Measurements from ENCODE around the gene HMGCS1. TPM values are rescaled to one million over a fixed set of nuclear protein-coding genes. Genes with fewer than 3 reads are reported as not detected.

Gene HMGCS1
- total and polyA plus RNA-seq, 2 donors = 17.8 to 20.1 TPM

- no peak for DNase-seq (ENCODE audit: low read depth in 6 of 9, low spot score in 9 of 9)
- Histone ChIP-seq H3K27ac (ENCODE audit: low read depth in 1 of 2, low read length in 1 of 2) (no peak overlapping the region), H3K9me3 (ENCODE audit: control insufficient read depth in 2 of 2, insufficient read depth in 1 of 2, low read length in 1 of 2) (no peaks in the 10 kb centered on the region), H3K36me3 (ENCODE audit: control insufficient read depth in 2 of 2, insufficient read depth in 2 of 2, low read length in 1 of 2) (no peaks in the 10 kb centered on the region), H3K4me1 (ENCODE audit: control insufficient read depth in 2 of 2, insufficient read depth in 2 of 2, low read length in 2 of 2) (peaks cover 5 to 14% of the 10 kb centered on the region in 2 donors), H3K4me3 (ENCODE audit: low read length in 2 of 2) (no peak overlapping the region), H3K27me3 (ENCODE audit: control insufficient read depth in 2 of 2, insufficient read depth in 1 of 2, low read length in 1 of 2) (no peaks in the 10 kb centered on the region)
- WGBS = 95% methylated on average over 5 of the region's 5 CpGs
Measured at GRCh38 chr5:43316421-43316820, 3.2 kb upstream of the HMGCS1 start.

DNA sequence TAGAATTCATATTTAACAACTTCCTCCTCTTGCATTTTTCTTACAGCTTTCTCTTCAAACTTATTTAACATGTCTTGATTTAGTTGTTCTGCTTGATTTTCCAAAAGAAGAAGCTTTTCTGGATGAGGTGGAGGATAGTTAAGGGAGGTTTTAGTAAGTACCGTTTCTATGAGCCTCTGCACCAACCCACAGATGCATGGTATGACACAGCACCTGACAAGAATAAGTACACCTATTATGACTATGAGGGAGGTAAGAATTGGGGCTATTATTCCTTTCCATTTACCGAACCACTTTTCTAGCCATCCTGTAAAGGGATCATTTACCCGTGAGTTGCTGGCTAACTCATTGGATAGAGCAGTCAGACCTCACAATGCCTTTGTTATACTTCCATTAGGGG, 2.5 kb upstream of the HMGCS1 start:
- Histone ChIP-seq H3K4me1 (ENCODE audit: control insufficient read depth in 2 of 2, insufficient read depth in 2 of 2, low read length in 2 of 2) (peaks cover 5 to 14% of the 10 kb centered on the region in 2 donors), H3K36me3 (ENCODE audit: control insufficient read depth in 2 of 2, insufficient read depth in 2 of 2, low read length in 1 of 2) (no peaks in the 10 kb centered on the region), H3K27me3 (ENCODE audit: control insufficient read depth in 2 of 2, insufficient read depth in 1 of 2, low read length in 1 of 2) (no peaks in the 10 kb centered on the region), H3K4me3 (ENCODE audit: low read length in 2 of 2) (no peak overlapping the region), H3K27ac (ENCODE audit: low read depth in 1 of 2, low read length in 1 of 2) (no peak overlapping the region), H3K9me3 (ENCODE audit: control insufficient read depth in 2 of 2, insufficient read depth in 1 of 2, low read length in 1 of 2) (no peaks in the 10 kb centered on the region)
- 98% methylated on average over 3 of the region's 3 CpGs for WGBS
- no peak for DNase-seq (ENCODE audit: low read depth in 6 of 9, low spot score in 9 of 9)

GRCh38 chr5:43315263-43315662, 2.1 kb upstream of the HMGCS1 start:
- Histone ChIP-seq H3K27ac (ENCODE audit: low read depth in 1 of 2, low read length in 1 of 2) (no peak overlapping the region), H3K27me3 (ENCODE audit: control insufficient read depth in 2 of 2, insufficient read depth in 1 of 2, low read length in 1 of 2) (no peaks in the 10 kb centered on the region), H3K4me3 (ENCODE audit: low read length in 2 of 2) (no peak overlapping the region), H3K4me1 (ENCODE audit: control insufficient read depth in 2 of 2, insufficient read depth in 2 of 2, low read length in 2 of 2) (peaks cover 5 to 14% of the 10 kb centered on the region in 2 donors), H3K9me3 (ENCODE audit: control insufficient read depth in 2 of 2, insufficient read depth in 1 of 2, low read length in 1 of 2) (no peaks in the 10 kb centered on the region), H3K36me3 (ENCODE audit: control insufficient read depth in 2 of 2, insufficient read depth in 2 of 2, low read length in 1 of 2) (no peaks in the 10 kb centered on the region)
- 97% methylated on average over 8 of the region's 8 CpGs for WGBS
- DNase-seq (ENCODE audit: low read depth in 6 of 9, low spot score in 9 of 9) = no peak

DNA sequence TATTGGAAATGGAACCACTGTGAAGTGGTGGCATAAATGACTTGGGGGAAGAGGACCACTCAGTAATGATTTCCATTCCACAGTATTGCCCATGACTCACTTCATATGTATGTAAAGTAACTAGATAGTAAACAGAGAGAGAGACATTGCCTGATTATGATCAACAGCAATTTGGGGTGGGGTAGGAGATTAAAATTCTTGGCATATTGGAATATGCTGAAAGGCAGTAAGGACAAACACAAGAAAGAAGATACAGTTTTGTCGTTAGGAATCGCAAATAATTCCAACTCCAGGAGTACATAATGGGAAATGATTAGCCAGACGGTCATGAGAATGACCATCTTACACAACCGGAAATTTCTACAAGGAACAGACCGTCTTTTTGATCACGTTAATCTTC, 1.5 kb upstream of the HMGCS1 start:
- Histone ChIP-seq H3K36me3 (ENCODE audit: control insufficient read depth in 2 of 2, insufficient read depth in 2 of 2, low read length in 1 of 2) (no peaks in the 10 kb centered on the region), H3K4me1 (ENCODE audit: control insufficient read depth in 2 of 2, insufficient read depth in 2 of 2, low read length in 2 of 2) (peaks cover 5 to 14% of the 10 kb centered on the region in 2 donors), H3K9me3 (ENCODE audit: control insufficient read depth in 2 of 2, insufficient read depth in 1 of 2, low read length in 1 of 2) (no peaks in the 10 kb centered on the region), H3K27ac (ENCODE audit: low read depth in 1 of 2, low read length in 1 of 2) (no peak overlapping the region), H3K27me3 (ENCODE audit: control insufficient read depth in 2 of 2, insufficient read depth in 1 of 2, low read length in 1 of 2) (no peaks in the 10 kb centered on the region), H3K4me3 (ENCODE audit: low read length in 2 of 2) (no peak overlapping the region)
- DNase-seq (ENCODE audit: low read depth in 6 of 9, low spot score in 9 of 9) = no peak
- 99% methylated on average over 6 of the region's 6 CpGs for WGBS

- DNase-seq (ENCODE audit: low read depth in 6 of 9, low spot score in 9 of 9) = peak in 1 of 9 donors; percentile 6
- H3K27ac ChIP-seq (ENCODE audit: low read depth in 1 of 2, low read length in 1 of 2) = peak overlapping the region; percentile 72 to 87
- peak overlapping the region; percentile 74 to 97 for H3K4me3 ChIP-seq (ENCODE audit: low read length in 2 of 2)
- no peaks in the 10 kb centered on the region for H3K36me3 ChIP-seq (ENCODE audit: control insufficient read depth in 2 of 2, insufficient read depth in 2 of 2, low read length in 1 of 2)
- H3K4me1 ChIP-seq (ENCODE audit: control insufficient read depth in 2 of 2, insufficient read depth in 2 of 2, low read length in 2 of 2) = peaks cover 5 to 14% of the 10 kb centered on the region in 2 donors
- H3K27me3 ChIP-seq (ENCODE audit: control insufficient read depth in 2 of 2, insufficient read depth in 1 of 2, low read length in 1 of 2) = no peaks in the 10 kb centered on the region
- 67% methylated on average over 8 of the region's 8 CpGs for WGBS
- no peaks in the 10 kb centered on the region for H3K9me3 ChIP-seq (ENCODE audit: control insufficient read depth in 2 of 2, insufficient read depth in 1 of 2, low read length in 1 of 2)
Measured at GRCh38 chr5:43313854-43314457, 744 bp upstream of the HMGCS1 start.

DNA sequence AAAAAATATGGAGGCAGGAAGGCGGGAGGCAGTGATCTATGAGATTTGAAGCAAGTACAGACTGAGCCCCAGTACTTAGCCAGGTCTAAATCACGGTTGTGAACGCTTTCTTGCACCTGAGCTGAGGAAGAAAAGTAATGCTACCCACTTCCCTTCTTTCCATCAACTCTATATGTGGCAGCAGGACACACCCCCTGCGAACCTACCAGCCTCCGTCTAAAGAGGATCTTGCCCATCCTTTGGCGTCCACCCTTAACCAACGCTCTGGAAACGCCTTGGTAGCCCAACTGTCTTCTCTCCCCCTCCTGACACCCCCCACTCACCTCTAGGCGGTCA, 545 bp downstream of the HMGCS1 start:
- no peaks in the 10 kb centered on the region for H3K36me3 ChIP-seq (ENCODE audit: control insufficient read depth in 2 of 2, insufficient read depth in 2 of 2, low read length in 1 of 2)
- H3K4me1 ChIP-seq (ENCODE audit: control insufficient read depth in 2 of 2, insufficient read depth in 2 of 2, low read length in 2 of 2) = peaks cover 5 to 14% of the 10 kb centered on the region in 2 donors
- DNase-seq (ENCODE audit: low read depth in 6 of 9, low spot score in 9 of 9) = peak in 2 of 9 donors; percentile 31 to 46
- H3K27me3 ChIP-seq (ENCODE audit: control insufficient read depth in 2 of 2, insufficient read depth in 1 of 2, low read length in 1 of 2) = no peaks in the 10 kb centered on the region
- no peaks in the 10 kb centered on the region for H3K9me3 ChIP-seq (ENCODE audit: control insufficient read depth in 2 of 2, insufficient read depth in 1 of 2, low read length in 1 of 2)
- peak overlapping the region; percentile 87 to 96 for H3K27ac ChIP-seq (ENCODE audit: low read depth in 1 of 2, low read length in 1 of 2)
- WGBS = 4% methylated on average over 9 of the region's 9 CpGs
- peak overlapping the region; percentile 74 to 97 for H3K4me3 ChIP-seq (ENCODE audit: low read length in 2 of 2)

DNA sequence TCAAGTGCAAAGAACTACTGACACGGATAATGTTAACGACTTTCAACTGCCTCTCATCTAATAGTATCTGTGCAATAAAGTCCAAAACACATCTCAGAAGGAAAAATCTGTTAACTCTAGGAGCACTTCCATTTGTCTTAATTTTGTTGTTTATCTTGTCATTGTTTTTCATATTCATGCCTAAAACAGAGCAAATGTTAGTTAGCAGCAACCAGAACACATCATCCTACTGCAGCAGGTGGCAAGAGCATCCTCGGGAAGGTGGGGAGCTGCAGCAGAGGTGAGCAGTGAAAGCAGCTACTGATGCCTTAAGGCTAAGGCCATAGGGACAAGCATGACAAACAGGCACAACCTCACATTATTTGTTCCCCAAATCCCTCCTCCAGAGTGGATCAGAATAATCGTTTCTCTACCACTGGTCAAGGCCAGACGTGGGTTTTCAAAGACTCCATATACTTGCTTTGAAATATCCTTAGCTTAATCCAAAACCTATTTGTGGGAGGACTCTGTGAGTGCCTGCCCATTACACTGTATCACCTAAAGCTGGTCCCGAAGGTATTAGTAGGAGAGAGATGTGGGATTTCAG, 1.0 kb downstream of the HMGCS1 start:
- peak overlapping the region in 1 of 2 donors; percentile 87 for H3K27ac ChIP-seq (ENCODE audit: low read depth in 1 of 2, low read length in 1 of 2)
- no peaks in the 10 kb centered on the region for H3K9me3 ChIP-seq (ENCODE audit: control insufficient read depth in 2 of 2, insufficient read depth in 1 of 2, low read length in 1 of 2)

GRCh38 chr5:43309637-43310036, 3.6 kb downstream of the HMGCS1 start:
- no peak overlapping the region for H3K27ac ChIP-seq (ENCODE audit: low read depth in 1 of 2, low read length in 1 of 2)
- no peaks in the 10 kb centered on the region for H3K27me3 ChIP-seq (ENCODE audit: control insufficient read depth in 2 of 2, insufficient read depth in 1 of 2, low read length in 1 of 2)
- no peak for DNase-seq (ENCODE audit: low read depth in 6 of 9, low spot score in 9 of 9)
- H3K36me3 ChIP-seq (ENCODE audit: control insufficient read depth in 2 of 2, insufficient read depth in 2 of 2, low read length in 1 of 2) = peaks cover 0 to 2% of the 10 kb centered on the region in 2 donors
- peaks cover 5 to 14% of the 10 kb centered on the region in 2 donors for H3K4me1 ChIP-seq (ENCODE audit: control insufficient read depth in 2 of 2, insufficient read depth in 2 of 2, low read length in 2 of 2)
- no peaks in the 10 kb centered on the region for H3K9me3 ChIP-seq (ENCODE audit: control insufficient read depth in 2 of 2, insufficient read depth in 1 of 2, low read length in 1 of 2)
- H3K4me3 ChIP-seq (ENCODE audit: low read length in 2 of 2) = no peak overlapping the region

More for the DNA sequence above, 1.0 kb downstream of the HMGCS1 start:
- peak overlapping the region; percentile 74 to 97 for H3K4me3 ChIP-seq (ENCODE audit: low read length in 2 of 2)
- peaks cover 5 to 14% of the 10 kb centered on the region in 2 donors for H3K4me1 ChIP-seq (ENCODE audit: control insufficient read depth in 2 of 2, insufficient read depth in 2 of 2, low read length in 2 of 2)
- peak in 1 of 9 donors; percentile 1 for DNase-seq (ENCODE audit: low read depth in 6 of 9, low spot score in 9 of 9)
- WGBS = 66% methylated on average over 6 of the region's 6 CpGs
- H3K36me3 ChIP-seq (ENCODE audit: control insufficient read depth in 2 of 2, insufficient read depth in 2 of 2, low read length in 1 of 2) = peaks cover 0 to 2% of the 10 kb centered on the region in 2 donors
- H3K27me3 ChIP-seq (ENCODE audit: control insufficient read depth in 2 of 2, insufficient read depth in 1 of 2, low read length in 1 of 2) = no peaks in the 10 kb centered on the region

DNA sequence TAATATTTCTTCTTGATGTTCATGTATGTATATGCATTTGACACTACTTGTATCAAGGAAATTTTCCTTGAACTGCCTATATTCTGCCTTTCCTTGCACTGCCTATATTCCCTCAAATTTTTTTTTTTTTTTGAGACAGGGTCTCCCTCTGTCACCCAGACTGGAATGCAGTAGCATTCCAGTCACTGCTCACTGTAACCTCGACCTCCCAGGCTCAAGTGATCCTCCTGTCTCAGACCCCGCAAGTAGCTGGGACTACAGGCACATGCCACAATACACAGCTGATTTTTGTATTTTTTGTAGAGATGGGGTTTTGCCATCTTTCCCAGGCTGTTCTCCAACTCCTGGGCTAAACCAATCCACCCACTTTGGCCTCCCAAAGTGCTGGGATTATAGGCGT, 4.1 kb downstream of the HMGCS1 start:
- Histone ChIP-seq H3K27ac (ENCODE audit: low read depth in 1 of 2, low read length in 1 of 2) (no peak overlapping the region), H3K4me3 (ENCODE audit: low read length in 2 of 2) (no peak overlapping the region), H3K4me1 (ENCODE audit: control insufficient read depth in 2 of 2, insufficient read depth in 2 of 2, low read length in 2 of 2) (peaks cover 5 to 13% of the 10 kb centered on the region in 2 donors), H3K9me3 (ENCODE audit: control insufficient read depth in 2 of 2, insufficient read depth in 1 of 2, low read length in 1 of 2) (no peaks in the 10 kb centered on the region), H3K36me3 (ENCODE audit: control insufficient read depth in 2 of 2, insufficient read depth in 2 of 2, low read length in 1 of 2) (peaks cover 0 to 2% of the 10 kb centered on the region in 2 donors), H3K27me3 (ENCODE audit: control insufficient read depth in 2 of 2, insufficient read depth in 1 of 2, low read length in 1 of 2) (no peaks in the 10 kb centered on the region)
- DNase-seq (ENCODE audit: low read depth in 6 of 9, low spot score in 9 of 9) = no peak
- 99% methylated on average over 3 of the region's 3 CpGs for WGBS

All from thymus (tissue), 11 donors.